ENCODE results near the gene KCNK10.

- TF ChIP-seq SUZ12 (IDR thresholded peaks at IDR 0.05; ENCODE audit: extremely low read depth, insufficient read depth, insufficient read length) (no peak), YY1 (IDR thresholded peaks at IDR 0.05; ENCODE audit: insufficient read depth, insufficient read length) (no peak)
Measured at GRCh38 chr14:88166616-88167015, 156.5 kb downstream of the KCNK10 start.
